ENCODE data around the gene MED26. TPM values are rescaled to one million over a fixed set of nuclear protein-coding genes. Genes with fewer than 3 reads are reported as not detected.

MED26 gene
- total and polyA plus RNA-seq, 2 of the 13 experiments (the other 11 are each of a cell fraction or from before 2014, with no cell fraction given), result 3.5 to 3.8 TPM

DNA sequence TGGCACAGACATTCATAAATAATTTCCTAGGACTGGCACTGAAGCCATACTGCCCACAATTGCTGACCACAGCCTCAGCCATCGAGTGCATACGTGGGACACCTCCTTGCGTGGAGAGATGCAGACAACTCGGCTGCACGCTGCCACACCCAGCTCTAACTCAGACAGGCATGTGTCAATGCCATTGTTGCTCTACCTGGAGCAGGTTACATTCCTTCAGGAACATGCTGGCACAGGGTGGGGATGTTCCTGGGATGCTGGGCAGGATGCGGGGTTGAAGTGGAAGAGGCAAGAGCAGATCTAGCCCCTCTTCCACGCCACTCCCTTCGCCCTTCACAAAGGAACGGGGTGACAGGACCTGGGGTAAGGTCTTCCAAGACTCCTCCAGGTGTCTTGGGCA, 31.6 kb downstream of the MED26 start:
- intact Hi-C loops (cut with micrococcal nuclease; ENCODE audit: unreplicated experiment), result no loop called here
- BruUV-seq (replicated peaks), result no TSS peak
- H3K4me3 ChIP-seq (replicated peaks in 1 of 3; ENCODE audit: insufficient read depth in 1 of 3, low read depth in 2 of 3, low read length in 3 of 3), result no peak overlapping the region
- no peak overlapping the region for H3K4me2 ChIP-seq (ENCODE audit: low read depth, low read length)
- ATAC-seq, result no peak
- H3K79me2 ChIP-seq (ENCODE audit: insufficient read depth, low read length), result peaks cover 84% of the 10 kb centered on the region
- in situ Hi-C loops (cut with HindIII; ENCODE audit: extremely low pct_ligation_motif_present, low pct_unique_long_range_greater_than_20kb), result no loop called here
- H3K36me3 ChIP-seq (replicated peaks in 1 of 2; ENCODE audit: control insufficient read depth in 1 of 2, insufficient read depth in 2 of 2, low read length in 2 of 2), result peaks cover 0 to 4% of the 10 kb centered on the region in 2 experiments; a peak in 1 of 5 replicates
- H3K27ac ChIP-seq (ENCODE audit: extremely low read length, insufficient read depth, low read length), result no peak overlapping the region
- 93% methylated on average over 3 of the region's 9 CpGs for WGBS (ENCODE audit: low lambda C conversion rate)
- TF ChIP-seq HNRNPH1 (optimal IDR thresholded peaks at IDR 0.05; ENCODE audit: low read depth, low read length) (no peak), TARDBP (CRISPR knock-in tag; IDR thresholded peaks at IDR 0.05) (no peak), DNMT1 (CRISPR knock-in tag; IDR thresholded peaks at IDR 0.05) (no peak), FOXP1 (IDR thresholded peaks at IDR 0.05) (no peak), FOXP1 (CRISPR knock-in tag; IDR thresholded peaks at IDR 0.05) (no peak), CBX1 (IDR thresholded peaks at IDR 0.05; ENCODE audit: low read depth) (no peak), ATRX (CRISPR knock-in tag; IDR thresholded peaks at IDR 0.05; ENCODE audit: borderline replicate concordance) (no peak), TBL1XR1 (IDR thresholded peaks at IDR 0.05; ENCODE audit: borderline replicate concordance, low read length, partially characterized antibody) (no peak), ESRRA (CRISPR knock-in tag; IDR thresholded peaks at IDR 0.05; ENCODE audit: low read depth) (no peak), ZBTB7A (CRISPR knock-in tag; IDR thresholded peaks at IDR 0.05) (no peak), ZBTB3 (CRISPR knock-in tag; IDR thresholded peaks at IDR 0.05; ENCODE audit: borderline replicate concordance, low read depth) (no peak), ZBTB25 (CRISPR knock-in tag; IDR thresholded peaks at IDR 0.05) (no peak), GATAD2A (CRISPR knock-in tag; IDR thresholded peaks at IDR 0.05) (no peak), SIN3A (IDR thresholded peaks at IDR 0.05; ENCODE audit: borderline replicate concordance, low read depth, low read length) (no peak), SRY (CRISPR knock-in tag; IDR thresholded peaks at IDR 0.05) (no peak)
- TF ChIP-seq, protein P1, sequence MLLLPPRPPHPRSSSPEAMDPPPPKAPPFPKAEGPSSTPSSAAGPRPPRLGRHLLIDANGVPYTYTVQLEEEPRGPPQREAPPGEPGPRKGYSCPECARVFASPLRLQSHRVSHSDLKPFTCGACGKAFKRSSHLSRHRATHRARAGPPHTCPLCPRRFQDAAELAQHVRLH (CRISPR knock-in tag; IDR thresholded peaks at IDR 0.05; ENCODE audit: borderline replicate concordance, low read depth), result no peak
- TF ChIP-seq, protein P2, sequence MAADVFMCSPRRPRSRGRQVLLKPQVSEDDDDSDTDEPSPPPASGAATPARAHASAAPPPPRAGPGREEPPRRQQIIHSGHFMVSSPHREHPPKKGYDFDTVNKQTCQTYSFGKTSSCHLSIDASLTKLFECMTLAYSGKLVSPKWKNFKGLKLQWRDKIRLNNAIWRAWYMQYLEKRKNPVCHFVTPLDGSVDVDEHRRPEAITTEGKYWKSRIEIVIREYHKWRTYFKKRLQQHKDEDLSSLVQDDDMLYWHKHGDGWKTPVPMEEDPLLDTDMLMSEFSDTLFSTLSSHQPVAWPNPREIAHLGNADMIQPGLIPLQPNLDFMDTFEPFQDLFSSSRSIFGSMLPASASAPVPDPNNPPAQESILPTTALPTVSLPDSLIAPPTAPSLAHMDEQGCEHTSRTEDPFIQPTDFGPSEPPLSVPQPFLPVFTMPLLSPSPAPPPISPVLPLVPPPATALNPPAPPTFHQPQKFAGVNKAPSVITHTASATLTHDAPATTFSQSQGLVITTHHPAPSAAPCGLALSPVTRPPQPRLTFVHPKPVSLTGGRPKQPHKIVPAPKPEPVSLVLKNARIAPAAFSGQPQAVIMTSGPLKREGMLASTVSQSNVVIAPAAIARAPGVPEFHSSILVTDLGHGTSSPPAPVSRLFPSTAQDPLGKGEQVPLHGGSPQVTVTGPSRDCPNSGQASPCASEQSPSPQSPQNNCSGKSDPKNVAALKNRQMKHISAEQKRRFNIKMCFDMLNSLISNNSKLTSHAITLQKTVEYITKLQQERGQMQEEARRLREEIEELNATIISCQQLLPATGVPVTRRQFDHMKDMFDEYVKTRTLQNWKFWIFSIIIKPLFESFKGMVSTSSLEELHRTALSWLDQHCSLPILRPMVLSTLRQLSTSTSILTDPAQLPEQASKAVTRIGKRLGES (CRISPR knock-in tag; IDR thresholded peaks at IDR 0.05; ENCODE audit: borderline replicate concordance), result no peak
- no peak for FAIRE-seq
- H3K27me3 ChIP-seq (ENCODE audit: control insufficient read depth in 1 of 2, insufficient read depth in 2 of 2, low read length in 2 of 2), result no peaks in the 10 kb centered on the region
- no peak overlapping the region for H2AFZ ChIP-seq (ENCODE audit: low read length)
- H3K9ac ChIP-seq (ENCODE audit: insufficient read depth, low read depth, low read length), result no peak overlapping the region
- CTCF ChIA-PET (ENCODE audit: low intra/inter-chr PET ratio, low total read pairs), result no interaction called here
- peaks cover 34% of the 10 kb centered on the region for H3K4me1 ChIP-seq (ENCODE audit: insufficient read depth, low read length)
- H4K20me1 ChIP-seq (ENCODE audit: insufficient read depth, low read length), result peaks cover 26% of the 10 kb centered on the region
- DNase-seq (ENCODE audit: low spot score), result no peak
- POLR2A ChIA-PET, result interaction anchor here (0.6 kb wide), 1 partner anchor 82 kb away, joined by 4 read pairs; no protein-coding TSS in a partner anchor
- H3K9me3 ChIP-seq (ENCODE audit: low read length), result no peaks in the 10 kb centered on the region
